ENCODE measurements around the gene SEC16A.

SEC16A gene

DNA sequence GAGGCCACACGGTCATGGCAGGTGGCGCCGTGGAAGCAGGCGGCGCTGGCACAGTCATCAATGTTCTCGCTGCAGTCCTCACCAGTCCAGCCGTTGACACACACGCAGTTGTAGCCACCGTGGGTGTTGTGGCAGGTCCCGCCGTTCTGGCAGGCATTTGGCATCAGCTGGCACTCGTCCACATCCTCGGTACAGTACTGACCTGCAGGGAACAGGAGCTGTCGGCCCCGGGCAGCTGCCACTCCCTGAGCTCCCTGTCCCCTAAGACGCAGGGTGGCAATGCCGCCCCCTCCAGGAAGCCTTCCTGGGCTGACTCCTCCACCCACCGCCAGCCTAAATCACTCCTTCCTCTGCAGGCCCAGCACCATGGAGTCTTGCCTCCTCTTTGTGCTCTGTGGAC is 35.8 kb upstream of the SEC16A start:
- DNase-seq (ENCODE audit: extremely low read depth in 1 of 2, low read depth in 1 of 2), result no peak

DNA sequence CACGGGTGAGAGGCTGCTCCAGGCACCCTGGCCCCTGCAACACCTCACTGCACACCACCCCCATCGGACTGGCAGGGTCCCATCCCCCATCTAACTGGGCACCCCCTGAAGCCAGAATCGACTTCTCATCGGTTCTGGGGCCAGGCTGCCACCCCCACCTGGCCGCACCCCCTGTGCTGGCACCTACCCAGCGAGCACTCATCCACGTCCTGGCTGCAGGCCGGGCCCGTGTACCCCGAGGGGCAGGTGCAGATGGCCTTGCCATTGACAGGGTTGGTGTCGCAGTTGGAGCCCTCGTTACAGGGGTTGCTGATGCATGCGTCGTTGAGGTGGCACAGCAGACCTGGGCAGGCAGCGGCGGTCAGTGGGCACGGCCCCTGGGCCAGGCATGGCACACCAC is 35.1 kb upstream of the SEC16A start:
- no peak for DNase-seq (ENCODE audit: extremely low read depth in 1 of 2, low read depth in 1 of 2)

DNA sequence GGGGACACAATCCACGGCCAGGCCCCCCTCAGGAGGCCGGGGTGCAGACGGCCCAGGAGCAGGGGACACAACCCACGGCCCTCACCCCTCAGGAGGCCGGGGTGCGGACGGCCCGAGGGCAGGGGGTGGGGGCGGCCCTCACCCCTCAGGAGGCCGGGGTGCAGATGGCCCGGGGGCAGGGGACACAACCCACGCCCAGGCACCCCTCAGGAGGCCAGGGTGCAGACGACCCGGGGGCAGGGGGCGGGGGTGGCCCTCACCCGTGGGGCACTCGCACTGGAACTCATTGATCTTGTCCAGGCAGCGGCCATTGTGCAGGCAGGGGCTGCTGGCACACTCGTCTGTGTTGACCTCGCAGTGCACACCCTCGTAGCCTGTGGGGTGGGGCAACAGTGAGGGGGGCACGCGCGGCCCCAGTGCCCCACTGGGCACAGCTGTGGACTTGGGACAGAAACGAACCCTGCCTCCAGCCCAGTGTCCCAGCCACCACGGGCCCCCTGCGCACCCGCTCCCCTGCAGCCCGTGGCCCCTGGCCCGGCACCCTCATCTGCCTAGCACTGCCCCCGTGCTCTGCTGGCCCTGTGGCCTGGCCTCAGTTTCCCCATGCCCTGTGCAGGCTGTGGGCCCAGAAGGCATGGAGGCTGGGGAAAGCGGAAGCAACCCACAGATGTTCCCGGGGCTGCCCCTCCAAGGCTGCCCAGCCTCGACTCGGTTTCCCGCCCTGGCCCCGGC is 34.3 kb upstream of the SEC16A start:
- no peak for DNase-seq (ENCODE audit: extremely low read depth in 1 of 2, low read depth in 1 of 2)

DNA sequence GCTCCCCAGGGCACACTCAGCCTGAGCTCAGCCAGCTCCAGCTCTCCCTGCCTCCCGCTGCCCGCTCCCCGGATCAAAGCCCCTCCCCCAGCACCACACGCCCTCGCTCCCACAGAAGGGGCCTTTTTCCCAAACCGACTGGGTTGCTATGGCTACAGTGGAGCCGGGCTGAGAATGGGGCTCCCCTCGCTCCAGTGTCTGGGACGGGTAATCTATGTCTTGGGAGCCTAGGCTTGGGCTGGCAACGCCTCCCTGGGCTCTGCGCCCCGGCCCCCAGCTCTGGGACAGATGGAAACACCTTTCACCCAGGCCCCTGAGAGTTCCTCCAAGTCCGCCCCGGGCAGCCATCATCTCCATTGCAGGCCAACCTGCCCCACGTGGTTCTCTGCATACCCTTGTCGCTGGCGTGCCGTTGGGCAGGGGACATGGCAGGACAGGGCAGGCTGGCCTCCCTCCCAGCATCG is 33.4 kb upstream of the SEC16A start:
- DNase-seq (ENCODE audit: extremely low read depth in 1 of 2, low read depth in 1 of 2), result no peak

DNA sequence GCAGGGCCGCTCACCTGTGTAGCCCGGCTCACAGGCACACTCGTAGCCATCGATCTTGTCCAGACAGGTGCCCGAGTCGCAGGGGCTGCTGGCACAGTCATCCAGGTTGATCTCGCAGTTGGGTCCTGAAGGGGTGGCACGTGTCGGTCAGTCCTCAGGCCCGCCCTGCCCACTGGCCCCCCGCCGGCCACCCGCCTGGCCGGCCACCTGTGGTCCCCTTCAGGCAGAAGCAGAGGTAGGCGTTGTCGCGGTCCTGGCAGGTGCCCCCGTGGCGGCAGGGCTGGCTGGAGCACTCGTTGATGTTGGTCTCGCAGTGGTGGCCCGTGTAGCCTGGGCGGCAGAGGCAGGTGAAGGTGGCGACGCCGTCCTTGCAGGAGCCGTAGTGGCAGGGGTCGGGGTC is 32.4 kb upstream of the SEC16A start:
- no peak for DNase-seq (ENCODE audit: extremely low read depth in 1 of 2, low read depth in 1 of 2)

DNA sequence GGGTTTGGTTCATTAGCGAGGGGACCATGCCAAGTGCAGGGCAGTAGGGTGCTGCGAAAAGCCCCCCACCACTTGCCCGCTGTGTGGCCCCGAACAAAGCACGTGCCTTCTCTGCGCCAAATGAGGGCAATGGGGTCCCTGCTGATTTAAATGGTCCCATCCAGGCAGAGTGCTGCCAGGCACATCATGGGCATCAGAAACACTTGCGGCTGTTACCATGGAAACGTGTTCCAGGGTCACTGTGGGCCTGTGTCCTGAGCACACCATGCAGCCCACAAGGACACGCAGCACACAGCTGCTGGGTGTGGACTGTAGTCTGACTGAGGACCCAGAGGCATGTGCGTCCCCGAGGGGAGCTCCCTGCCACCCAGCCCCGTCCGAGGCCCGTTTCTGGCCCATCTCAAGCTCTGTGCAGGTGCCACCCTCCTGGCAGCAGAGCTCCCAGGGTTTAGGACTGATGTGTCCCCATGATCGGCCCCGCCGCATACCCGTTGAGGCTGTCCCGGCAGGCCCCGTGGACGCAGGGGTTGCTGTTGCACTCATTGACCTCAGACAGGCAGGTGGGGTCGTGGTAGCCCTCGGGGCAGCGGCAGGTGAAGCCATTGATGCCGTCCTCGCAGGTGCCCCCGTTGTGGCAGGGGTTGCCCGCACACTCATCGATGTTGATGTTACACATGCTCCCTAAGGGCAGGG is 31.3 kb upstream of the SEC16A start:
- no peak for DNase-seq (ENCODE audit: extremely low read depth in 1 of 2, low read depth in 1 of 2)

DNA sequence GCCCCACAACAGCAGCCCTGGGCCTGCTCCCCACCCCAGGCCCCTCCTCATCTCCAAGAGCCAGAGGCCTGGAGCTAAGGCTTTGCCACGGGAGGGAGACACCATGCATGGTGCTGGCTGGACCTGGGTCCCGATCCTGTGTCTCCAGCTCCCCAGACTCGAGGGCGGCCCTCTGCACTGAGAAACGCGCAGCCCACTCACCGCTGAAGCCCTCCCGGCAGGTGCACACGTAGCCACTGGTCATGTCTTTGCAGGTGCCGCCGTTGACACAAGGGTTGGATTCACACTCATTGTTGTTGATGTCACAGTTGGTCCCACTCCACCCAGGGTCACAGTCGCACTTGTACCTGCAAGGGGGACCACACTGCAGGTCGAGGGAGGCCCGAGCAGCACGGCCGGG is 30.4 kb upstream of the SEC16A start:
- no peak for DNase-seq (ENCODE audit: extremely low read depth in 1 of 2, low read depth in 1 of 2)

DNA sequence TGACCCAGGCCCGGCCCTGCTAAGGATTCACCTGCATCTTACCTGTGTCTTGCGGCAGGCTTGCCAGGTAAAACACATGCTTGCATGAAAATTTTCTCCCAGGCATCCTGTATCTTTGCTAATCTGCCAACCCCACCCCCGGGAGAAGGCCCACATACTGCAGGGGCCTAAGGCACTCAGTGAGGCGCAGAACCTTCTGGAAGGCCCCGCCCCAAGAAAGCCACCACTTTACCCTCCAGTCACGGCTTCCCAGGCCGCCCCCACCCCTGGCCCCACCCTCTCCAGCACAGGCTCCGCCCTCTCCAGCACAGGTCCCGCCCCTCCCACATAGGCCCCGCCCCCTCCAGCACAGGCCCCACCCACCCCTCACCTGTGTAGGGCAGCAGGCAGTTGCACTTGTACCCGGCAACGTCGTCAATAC is 29.8 kb upstream of the SEC16A start:
- DNase-seq (ENCODE audit: extremely low read depth in 1 of 2, low read depth in 1 of 2), result no peak

DNA sequence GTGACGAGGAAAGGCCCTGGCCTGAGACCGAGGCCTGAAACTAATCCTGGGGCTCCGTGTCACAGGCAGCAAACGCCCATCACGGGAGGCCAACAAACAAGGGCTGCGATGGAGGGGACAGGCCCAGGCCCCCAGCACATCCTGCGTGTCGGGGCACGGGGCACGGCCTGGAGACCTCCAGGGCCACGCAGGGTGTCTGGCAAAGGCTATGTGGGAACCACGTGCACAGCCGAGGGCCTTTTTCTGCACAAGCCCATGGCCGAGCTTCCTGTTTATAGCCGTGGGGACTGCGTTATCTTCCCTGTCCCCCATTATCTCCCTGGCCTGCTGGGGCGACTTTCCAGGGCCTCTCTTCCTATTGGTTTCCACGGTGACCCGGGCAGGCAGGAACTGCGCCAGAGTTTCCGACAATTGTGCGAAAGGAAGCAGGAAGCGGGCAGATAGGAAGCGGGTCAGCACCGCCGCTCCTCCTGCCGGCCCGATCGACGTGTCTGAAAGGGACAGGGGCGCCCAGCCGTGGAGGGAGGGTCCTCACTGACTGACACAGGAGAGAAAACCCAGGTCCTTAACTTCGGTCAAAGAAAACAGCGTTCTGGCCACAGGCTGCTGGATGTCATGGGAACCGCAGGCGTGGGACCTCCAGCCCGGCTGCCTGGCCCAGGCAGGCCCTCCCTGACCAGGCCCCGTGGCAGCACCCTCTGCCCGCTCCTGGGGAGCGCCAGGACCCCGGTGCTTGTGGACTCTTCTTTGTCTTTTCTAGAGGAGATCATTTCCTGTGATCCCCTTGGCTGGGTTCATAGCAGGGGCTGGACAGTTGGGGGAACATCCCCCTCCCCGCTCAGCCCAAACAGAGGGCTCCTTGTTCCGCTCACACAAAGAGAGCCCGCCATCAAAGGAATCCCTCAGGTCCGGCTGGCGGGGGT is 29.1 kb upstream of the SEC16A start:
- no peak for DNase-seq (ENCODE audit: extremely low read depth in 1 of 2, low read depth in 1 of 2)

DNA sequence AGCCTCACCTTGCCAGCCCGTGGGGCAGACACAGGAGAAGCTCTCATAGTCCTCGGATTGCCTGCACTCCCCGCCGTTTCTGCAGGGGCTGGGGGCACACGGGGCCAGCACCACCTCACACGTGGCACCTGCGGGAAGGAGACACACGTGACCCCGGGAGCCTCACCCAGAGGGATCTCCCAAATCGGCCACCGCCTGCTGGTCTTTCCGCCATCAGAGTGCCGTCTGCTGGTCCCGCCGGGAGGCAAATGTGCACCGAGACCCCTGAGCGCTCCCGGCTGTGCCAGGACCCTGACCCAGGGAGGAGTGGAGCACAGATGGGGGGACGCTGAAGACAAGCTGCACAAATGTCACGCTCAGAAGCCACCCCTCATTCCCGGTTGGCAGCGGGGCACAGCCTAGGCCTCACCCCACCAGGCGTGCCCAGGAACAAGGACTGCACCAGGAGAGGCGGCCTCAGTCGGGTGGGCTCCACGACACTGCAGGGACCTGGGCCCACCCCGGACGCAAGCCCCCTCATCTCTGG is 28.4 kb upstream of the SEC16A start:
- DNase-seq (ENCODE audit: extremely low read depth in 1 of 2, low read depth in 1 of 2), result no peak

DNA sequence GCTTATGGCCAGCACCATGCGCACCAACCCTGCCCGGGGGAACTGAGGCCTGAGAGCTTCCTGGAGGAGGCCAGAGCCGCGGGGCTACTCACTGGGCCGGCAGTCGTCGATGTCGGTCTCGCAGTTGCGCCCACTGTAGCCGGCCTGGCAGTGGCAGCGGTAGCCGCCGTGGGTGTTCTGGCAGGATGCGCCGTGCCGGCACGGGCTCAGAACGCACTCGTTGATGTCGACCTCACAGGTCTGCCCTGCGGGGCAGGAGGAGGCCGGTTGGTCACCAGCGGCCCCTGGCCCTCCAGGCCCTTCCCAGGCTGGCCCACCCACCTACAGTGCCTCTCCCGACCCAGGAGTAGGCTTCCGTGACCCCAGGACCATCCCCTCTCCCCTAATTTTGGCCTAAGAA is 27.7 kb upstream of the SEC16A start:
- no peak for DNase-seq (ENCODE audit: extremely low read depth in 1 of 2, low read depth in 1 of 2)

DNA sequence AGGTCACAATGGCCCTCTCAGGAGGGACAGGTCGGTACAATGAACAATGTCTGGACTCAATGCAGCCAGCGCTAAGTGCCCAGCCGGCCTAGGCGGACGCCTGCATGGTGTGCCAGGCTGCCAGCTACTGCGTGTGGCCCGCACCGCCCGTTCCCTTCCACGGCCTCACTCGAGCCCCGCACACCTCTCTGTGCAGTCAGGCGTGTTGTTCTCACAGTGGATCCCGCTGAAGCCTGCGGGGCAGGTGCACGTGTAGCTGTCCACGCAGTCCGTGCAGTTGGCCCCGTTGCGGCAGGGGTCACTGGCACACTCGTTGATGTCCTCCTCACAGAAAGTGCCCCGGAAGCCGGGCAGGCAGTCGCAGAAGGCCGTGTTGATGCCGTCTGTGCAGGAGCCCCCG is 26.7 kb upstream of the SEC16A start:
- no peak for DNase-seq (ENCODE audit: extremely low read depth in 1 of 2, low read depth in 1 of 2)

DNA sequence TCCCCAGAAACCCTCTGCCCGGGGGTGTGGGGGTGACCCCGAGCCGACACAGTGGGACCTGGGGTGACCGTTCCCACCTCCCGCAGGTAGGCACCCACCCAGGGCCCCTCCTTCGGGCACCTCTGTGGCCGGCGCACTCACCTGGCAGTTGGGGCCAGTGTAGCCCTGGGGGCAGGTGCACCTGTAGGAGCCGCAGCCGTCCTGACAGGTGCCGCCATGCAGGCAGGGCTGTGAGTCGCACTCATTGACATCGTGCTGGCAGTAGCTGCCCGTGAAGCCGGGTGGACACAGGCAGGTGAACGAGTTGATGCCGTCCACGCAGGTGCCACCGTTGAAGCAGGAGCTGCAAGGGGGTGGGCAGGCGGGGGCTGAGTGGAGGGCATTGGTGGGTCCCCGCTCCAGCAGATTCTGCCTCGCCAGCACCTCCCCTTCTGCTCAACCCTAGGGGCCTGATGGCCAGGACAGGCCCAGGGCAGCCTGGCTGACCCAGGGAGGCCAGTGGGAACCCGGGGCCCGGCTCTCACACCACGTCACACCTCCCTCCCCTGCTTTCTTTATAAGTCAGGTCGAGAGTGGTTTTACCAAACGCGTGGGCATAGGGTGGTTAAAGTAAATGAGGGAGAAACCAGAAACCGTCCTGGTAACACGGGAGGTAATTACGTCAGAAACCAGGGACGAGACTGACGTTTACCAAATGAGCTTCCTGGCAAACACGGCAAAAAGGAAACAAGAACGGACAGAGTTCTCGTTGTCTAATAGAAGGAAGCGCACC is 26.1 kb upstream of the SEC16A start:
- DNase-seq (ENCODE audit: extremely low read depth in 1 of 2, low read depth in 1 of 2), result no peak

DNA sequence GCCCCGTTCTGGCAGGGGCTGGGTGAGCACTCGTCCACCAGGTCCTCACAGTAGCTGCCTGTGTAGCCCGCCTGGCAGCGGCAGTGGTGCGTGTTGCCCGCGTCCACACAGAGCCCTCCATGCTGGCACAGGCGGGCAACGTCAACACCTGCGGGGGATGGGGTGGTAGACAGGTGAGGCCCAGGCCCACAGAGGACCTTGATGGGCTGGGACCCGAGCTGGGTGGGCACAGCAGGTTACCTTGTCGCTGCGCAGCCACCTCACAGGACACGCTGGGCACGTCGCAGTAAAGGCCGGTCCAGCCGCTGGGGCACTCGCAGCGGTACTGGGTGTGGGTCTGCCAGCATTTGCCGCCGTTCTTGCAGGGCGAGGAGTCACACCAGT is 25.1 kb upstream of the SEC16A start:
- no peak for DNase-seq (ENCODE audit: extremely low read depth in 1 of 2, low read depth in 1 of 2)

DNA sequence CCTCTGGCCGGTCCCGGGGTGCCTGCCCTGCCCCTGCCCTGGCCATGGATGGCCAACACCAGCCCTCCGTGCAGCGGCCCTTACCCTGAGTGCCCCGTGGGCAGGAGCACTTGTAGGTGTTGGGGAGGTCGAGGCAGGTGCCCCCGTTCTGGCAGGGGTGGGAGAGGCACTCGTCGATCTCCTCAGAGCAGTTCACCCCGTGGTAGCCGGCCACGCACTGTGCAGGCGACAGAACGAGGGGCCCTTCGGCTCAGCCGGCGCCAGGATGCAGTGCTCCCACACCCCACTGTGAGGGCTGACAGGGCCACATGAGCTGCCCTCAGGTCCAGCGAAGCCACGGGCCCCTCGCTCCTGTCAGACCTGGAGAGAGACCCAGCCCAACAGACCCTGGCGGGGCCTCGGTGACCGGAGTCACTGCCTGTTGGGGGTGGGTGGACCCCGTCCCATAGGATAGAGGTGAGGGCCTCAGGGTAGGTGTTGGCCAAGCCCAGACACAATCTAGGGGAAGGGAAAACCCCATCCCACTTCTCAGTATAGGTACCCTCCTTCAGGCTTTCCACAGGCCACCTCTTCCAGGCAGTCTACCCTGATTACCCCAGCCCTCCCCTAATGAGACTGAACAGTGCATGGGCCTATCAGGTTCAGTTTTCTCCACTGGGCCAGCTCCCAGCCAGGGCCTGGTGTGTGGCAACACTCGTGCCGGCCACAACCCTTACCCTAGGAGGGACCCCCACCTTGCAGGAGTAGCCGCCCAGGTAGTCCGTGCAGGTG is 24.6 kb upstream of the SEC16A start:
- DNase-seq (ENCODE audit: extremely low read depth in 1 of 2, low read depth in 1 of 2), result no peak

DNA sequence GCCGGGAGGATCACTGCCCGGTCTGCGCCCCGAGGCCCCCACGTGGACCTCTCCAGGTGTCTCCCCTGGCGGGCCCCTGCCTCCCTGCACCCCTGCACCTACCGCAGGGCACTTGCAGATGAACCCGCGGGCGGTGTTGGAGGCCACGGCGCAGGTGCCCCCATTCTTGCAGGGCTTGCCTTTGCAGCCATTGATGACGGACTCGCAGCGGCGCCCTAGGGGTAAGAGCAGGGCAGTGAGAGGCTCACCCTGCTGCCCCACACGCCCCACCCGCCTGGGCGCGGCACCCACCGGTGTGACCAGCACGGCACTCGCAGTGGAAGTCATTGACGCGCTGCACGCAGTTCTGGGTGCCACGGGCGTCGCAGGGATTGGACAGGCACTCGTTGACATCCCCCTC is 23.6 kb upstream of the SEC16A start:
- DNase-seq (ENCODE audit: extremely low read depth in 1 of 2, low read depth in 1 of 2), result no peak

DNA sequence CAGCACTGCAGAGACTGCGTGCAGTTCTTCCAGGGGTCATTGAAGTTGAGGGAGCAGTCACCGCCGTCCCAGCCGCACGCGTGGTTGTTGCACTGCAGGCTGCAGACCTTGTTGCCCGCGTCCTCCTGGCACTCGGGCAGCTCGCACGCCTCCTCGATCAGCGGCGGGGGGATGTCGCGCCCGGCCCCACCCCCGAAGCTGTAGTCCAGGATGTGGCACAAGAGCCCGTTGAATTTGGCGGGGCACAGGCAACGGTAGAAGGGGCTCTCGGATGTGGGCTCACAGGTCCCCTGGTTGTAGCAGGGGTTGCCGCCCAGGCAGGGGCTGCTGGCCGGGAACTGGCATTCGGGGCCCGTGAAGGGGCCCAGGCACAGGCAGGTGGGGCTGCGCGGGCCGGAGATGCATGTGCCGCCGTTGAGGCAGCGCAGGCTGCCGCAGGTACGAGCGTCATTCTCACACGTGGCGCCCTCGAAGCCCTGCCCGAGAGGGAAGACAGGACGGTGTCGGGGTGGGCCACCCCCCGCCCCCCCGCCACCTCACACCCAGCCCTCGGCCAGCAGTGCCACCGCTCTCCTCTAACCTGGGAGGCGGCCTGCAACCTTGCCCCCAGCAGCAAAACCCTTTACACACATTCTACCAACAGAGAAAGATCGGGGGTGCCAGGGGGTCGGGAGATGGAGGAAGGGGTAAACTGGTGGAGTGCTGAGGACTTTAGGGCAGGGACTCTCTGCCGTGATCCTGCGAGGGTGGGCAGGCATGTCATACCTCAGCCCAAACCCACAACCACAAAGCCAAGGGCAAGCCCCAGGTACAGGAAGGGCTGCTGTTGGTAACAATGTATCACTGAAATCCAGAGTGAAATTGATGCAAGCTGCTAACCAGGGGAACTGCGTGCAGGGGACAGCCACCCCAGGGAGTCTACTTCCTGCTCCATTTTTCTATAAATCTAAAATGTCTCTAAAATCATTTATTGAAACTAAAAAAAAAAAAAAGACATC is 22.9 kb upstream of the SEC16A start:
- DNase-seq (ENCODE audit: extremely low read depth in 1 of 2, low read depth in 1 of 2), result no peak

DNA sequence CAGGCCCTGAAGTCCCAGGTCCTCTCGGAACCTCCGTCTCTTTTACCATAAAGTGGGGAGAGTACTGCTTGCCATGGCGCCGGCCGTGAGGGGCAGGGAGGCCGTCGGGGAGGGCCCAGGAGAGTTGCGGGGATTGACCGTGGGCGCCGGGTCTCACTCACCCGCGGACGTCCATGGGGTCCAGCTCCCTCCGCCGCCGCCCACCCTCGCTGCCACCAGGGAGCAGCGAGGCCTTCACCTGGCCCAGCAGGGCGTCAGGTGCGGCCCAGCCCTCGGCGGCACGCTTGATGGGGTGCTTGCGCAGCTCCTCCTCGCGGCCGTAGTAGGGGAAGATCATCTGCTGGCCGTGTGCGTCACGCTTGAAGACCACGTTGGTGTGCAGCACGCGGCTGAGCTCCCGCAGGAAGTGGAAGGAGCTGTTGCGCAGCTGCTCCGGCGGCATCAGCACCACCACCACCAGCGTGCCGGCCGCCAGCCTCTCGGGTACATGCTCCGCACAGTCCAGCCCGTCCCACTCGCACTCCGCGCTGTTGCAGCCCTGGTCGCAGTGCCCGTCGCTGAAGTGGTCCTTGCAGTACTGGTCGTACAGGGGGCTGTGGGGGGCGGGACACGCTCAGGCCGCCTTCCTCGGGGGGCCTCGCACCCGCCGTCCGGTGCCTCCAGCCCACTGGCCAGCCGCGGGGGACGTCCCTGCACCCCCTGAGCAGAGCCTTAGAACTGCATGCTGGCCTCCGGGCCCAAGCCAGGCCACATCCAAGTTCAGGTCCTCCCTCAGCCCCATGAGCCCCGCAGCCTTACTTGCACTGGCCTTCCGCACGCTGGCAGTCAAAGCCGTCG is 21.9 kb upstream of the SEC16A start:
- DNase-seq (ENCODE audit: extremely low read depth in 1 of 2, low read depth in 1 of 2), result no peak
